GM18868 (cell line): ENCODE data around the gene GOLGA8M.
A peak's percentile ranks its signal among the peaks of the same experiment; 100 is the strongest.
"Not testable (repeated sequence)": the region's sequence is repeated elsewhere in the genome, so short reads cannot be mapped to it uniquely, and the experiment has no call there.

ENCODE experiments used
- ATAC-seq: cut with Tn5 transposase; IDR thresholded peaks from one replicate; pipeline ENCODE4 v1.9.1; 2021; ENCODE audit warnings: mild to moderate bottlenecking, moderate library complexity; ENCODE audit not compliant: unreplicated experiment

The GOLGA8M gene

DNA sequence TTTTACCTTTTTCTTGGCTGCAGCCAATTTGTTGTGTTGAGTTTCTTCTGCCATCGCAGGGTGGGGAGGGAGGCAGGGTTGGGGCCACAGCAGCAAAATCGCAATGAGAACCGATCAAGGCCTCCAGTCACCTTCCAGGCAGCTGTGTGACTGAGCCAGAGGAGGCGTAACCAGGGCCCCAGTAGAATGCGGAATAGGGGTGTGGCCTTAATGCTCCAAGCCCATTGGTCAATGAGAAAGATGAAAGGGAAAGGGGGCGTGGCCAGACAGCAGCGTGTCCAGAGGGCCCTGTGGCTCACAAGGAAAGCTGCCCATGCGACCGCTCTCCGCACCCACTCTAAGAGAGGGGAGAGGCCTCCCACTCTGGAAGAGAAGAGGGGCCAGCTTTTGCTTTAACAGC is at the start of gene GOLGA8M:
GOLGA8M (minus strand) TSS at position 152 of the 400 bp plus-strand sequence; CDS start at position 54, 98 bp downstream.
- ATAC-seq = not testable (repeated sequence)

DNA sequence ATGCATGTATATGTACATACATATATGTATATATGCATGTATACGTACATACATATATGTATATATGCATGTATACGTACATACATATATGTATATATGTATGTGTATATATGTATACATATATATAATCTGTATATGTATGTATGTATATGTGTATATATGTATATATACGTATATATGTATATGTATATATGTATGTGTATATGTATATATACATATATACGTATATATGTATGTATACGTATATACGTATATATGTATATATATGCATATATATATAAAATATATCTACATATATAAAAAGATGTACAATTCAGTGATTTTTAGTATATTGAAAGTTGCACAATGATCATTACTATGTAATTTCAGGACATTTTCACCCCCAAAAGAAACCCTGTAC is 30.7 kb upstream of the GOLGA8M start:
- ATAC-seq = not testable (repeated sequence)

DNA sequence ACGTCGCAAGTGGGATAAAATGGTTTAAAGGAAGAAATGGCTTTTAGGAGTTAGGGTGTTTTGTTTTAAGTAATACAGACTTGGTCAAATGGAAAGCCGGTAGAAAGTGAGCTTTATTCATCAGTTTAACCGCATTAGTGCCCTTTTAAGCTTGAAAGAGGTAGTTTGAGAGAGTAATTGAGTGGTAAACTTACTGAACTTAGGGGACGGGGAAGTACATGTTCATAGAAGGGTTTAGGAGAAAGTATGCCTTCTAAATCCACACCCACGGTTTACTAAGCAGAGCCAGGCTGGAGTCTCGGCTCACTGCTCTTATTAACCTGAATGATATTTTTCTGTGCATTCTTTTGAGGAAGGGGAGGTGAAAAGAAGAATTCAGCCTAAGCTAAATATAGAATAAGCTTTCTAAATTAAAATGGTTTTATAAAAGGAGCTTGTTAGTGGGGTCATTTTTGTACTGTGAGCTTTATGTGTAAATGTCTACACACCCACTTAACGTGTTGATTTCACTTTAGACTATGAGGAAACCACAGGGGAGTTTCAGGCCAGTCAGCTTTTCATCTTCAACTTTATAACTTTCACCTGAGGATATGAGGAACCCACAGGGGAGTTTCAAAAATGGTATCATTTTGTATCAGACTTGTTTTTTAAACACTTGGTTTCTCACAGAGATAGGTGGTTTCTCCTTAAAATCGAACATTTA is 26.5 kb upstream of the GOLGA8M start:
- ATAC-seq = peak; percentile 80

DNA sequence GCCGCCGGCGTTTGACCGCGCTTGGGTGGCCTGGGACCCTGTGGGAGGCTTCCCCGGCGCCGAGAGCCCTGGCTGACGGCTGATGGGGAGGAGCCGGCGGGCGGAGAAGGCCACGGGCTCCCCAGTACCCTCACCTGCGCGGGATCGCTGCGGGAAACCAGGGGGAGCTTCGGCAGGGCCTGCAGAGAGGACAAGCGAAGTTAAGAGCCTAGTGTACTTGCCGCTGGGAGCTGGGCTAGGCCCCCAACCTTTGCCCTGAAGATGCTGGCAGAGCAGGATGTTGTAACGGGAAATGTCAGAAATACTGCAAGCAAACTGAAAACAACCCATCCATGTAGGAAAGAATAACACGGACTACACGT is 26.0 kb upstream of the GOLGA8M start:
- ATAC-seq = not testable (repeated sequence)

GRCh38 chr15:28737521-28738199 is 25.4 kb upstream of the GOLGA8M start:
- peak; percentile 41 for ATAC-seq

DNA sequence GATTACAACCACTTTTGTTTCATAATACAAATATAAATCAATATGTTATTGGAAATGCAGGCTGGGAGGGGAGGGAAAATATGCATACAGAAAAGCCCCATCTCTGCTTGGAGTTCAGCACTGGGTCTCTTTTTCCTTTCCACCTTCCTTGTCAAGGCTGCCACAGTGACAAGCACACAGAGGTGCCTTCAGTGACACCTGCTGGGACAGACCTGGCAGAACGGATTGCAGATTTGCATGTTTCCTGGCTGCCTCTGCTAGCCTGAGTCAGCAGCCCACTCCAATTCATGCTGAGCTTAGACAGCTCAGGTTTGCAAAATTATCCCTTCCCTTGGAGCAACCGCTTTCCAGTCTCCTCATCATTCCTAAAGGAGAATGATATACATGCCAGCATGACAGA is 15.8 kb upstream of the GOLGA8M start:
- ATAC-seq = not testable (repeated sequence)

- not testable (repeated sequence) for ATAC-seq
These were observed 14.8 kb upstream of the GOLGA8M start for GRCh38 chr15:28727026-28727425.

DNA sequence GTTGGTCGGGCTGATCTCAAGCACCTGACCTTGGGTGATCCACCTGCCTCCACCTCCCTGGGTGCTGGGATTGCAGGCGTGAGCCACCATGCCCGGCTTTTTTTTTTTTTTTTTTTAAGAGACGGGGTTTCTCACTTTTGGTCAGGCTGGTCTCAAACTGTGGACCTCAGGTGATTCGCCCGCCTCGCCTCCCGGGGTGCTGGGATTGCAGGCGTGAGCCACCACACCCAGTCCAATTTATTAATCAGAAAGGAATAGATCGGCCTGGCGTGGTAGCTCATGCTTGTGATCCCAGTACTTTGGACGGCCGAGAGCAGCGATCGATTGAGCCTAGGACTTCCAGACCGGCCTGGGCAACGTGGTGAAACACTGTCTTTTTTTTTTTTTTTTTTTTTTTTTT is 13.9 kb upstream of the GOLGA8M start:
- ATAC-seq = no peak

- ATAC-seq = no peak
These were observed 13.3 kb upstream of the GOLGA8M start for GRCh38 chr15:28725556-28725955.

DNA sequence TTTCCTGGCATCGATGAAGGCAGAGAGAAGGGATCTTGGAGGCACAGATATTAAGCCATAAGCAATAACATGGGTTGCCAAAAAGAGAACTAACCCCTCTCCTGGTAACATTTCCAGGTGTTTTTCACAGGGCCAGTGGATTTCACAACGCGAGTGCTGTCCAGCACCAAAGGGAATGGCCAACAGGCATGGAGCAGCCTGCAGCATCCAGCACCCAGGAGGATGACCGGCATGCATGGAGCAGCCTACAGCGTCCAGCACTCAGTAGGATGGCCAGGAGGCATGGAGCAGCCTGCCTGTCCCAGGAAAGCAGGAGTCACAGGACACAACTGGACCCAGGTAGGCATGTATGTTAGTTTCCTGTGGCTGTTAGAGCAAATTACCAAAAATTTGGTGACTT is 11.8 kb upstream of the GOLGA8M start:
- not testable (repeated sequence) for ATAC-seq

DNA sequence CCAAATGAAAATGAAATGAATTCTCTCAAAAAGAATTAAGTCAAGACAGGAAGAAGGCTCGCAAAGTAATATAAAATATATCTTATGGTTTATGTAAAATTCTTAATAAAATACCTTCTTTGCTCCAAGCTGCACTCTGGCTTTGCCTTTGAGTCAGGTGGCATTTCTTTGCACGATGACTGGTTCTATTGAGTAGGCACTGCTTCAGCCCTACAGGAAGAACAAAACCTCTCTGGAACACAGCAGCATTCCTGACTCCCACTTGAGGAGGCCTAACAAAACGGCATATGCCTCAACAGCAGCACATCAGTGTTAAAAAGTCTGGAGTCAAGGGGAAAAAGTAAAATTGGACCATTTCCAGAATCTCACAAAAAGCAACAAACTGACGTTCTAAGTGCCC is 7.4 kb upstream of the GOLGA8M start:
- ATAC-seq = not testable (repeated sequence)

DNA sequence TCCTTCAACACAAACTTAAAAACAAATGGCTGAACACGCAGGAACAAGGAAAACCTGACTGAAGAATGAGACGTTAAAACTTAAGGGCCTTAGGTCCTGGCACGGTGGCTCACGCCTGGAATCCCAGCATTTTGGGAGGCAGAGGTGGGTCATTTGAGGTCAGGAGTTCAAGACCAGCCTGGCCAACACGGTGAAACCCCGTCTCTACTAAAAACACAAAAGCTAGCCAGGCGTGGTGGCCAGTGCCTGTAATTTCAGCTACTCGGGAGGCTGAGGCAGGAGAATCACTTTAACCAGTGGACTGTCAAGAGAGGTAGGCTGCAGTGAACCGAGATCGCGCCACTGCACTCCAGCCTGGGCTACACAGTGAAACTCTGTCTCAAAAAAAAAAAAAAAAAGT is 6.4 kb upstream of the GOLGA8M start:
- not testable (repeated sequence) for ATAC-seq

DNA sequence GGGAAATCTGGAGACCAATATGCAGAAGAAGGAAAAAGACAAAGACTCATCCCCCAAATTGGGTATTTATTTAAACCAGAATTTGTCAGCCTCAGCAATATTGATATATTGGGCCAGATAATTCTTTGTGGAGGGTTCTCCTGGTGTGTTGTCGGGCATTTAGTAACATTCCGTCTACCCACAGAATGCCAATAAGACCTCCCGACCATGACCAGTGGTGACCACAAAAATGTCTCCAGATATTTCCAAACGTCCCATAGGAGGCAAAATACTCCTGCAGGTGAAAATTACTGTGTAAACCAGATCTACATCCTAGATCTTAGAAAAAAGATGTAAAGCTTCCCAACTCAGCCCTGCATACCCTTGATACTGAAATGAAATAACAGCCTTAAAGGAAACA is 2.0 kb upstream of the GOLGA8M start:
- ATAC-seq = not testable (repeated sequence)

DNA sequence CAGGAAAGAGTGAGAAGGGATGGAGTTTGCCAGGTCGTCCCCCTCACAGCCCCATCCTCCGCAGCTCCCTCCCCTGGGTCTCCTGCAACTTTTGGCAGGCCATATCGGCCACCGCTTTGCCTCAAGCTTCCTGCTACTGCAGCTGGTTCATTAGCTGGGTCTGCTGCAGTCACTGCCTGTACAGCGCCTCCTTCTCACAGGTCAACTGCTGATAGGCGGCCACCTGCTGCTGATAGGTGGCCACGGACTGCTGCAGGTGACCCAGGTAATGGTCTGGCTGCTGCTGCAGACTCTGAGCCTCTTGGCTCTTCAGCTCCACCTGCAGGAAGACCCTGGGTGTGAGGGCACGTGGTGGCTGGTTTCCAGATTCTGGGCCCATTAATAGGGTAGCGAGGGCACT is 8.3 kb downstream of the GOLGA8M start:
- not testable (repeated sequence) for ATAC-seq

GRCh38 chr15:28702427-28702826 is 9.8 kb downstream of the GOLGA8M start:
- not testable (repeated sequence) for ATAC-seq

- not testable (repeated sequence) for ATAC-seq
These were observed 18.0 kb downstream of the GOLGA8M start for GRCh38 chr15:28694006-28694751.

DNA sequence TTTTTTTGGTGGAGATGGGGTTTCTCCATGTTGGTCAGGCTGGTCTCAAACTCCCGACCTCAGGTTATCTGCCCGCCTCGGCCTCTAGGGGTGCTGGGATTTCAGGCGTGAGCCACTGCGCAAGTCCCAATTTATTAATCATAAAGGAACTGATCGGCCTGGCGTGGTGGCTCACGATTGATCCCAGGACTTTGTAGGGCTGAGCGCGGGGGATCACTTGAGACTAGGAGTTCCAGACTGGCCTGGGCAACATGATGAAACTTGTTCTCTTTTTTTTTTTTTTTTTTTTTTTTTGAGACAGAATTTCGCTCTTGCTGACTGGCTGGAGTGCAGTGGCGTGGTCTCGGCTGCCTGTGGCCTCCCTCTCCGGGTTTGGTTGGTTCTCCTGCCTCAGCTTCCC is 19.2 kb downstream of the GOLGA8M start:
- ATAC-seq = not testable (repeated sequence)

DNA sequence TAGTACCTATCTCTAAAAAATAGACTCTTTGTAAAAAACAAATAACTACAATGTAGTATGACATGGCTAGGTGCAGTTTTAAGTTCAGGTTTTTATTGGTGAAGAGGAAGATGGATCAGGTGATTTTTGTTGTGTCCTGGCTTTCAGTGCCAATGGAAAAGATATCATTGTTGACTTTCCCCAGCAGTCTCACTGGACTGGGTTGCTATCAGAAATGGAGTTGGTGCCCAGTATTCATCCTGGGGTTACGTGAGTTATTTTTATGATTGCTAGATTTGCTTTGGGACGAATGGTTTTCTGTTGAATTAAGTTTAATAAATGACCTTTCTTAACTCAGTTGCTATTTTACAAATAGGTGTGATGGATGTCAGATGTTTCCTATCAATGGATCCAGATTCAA is 38.7 kb downstream of the GOLGA8M start:
- ATAC-seq = not testable (repeated sequence)

GRCh38 chr15:28672122-28672521 is 40.1 kb downstream of the GOLGA8M start:
- not testable (repeated sequence) for ATAC-seq

DNA sequence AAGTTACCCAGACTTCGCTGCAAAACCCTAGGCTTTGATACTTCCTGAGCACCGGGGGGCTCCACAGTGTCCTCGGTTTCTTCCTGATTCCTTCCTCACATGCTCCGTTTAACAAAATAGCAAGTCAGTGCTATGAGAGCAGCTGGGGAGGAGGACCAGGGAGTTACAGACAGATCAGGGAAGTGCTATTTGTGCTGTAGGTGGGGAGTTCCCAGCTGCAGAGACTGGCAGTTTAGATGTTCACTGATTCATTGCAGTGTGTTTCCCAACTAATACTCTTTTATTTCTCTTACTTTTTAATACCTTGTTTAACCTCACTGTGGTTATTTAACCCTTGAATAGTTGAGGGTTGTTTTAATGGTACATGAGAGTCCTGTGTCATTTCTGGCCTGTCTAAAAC is 45.8 kb downstream of the GOLGA8M start:
- peak; percentile 85 for ATAC-seq

GRCh38 chr15:28664575-28664974 is 47.6 kb downstream of the GOLGA8M start:
- ATAC-seq = not testable (repeated sequence)

DNA sequence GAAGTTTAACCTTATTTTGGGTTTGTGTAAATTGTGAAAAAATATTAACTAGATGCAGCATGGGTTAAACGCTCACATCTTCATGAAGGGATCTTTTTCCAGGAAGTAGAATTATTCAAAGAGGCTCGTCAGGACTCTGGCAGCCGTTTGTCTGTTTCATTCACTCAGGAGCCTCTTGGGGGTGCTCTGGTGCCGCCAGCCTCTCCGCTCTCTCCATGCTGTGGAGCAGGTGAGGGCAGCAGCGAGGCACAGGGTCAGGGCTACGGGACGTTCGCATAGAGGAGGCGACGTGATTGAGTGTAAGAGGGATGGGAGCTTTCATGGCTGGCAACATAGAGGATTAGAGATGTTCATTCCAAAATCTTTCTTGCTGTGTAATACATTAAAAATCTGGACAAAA is 48.5 kb downstream of the GOLGA8M start:
- not testable (repeated sequence) for ATAC-seq
